GM21723 (cell line): ENCODE measurements around the gene XDH.

ENCODE experiments used
- ATAC-seq: cut with Tn5 transposase; IDR thresholded peaks from one replicate; pipeline ENCODE4 v1.9.1; 2021; ENCODE audit warnings: mild to moderate bottlenecking, moderate library complexity; ENCODE audit not compliant: unreplicated experiment

XDH gene

GRCh38 chr2:31287654-31288053, 126.9 kb downstream of the XDH start:
- no peak for ATAC-seq

- no peak for ATAC-seq
Measured at GRCh38 chr2:31286961-31287550, 127.5 kb downstream of the XDH start.

- no peak for ATAC-seq
Measured at GRCh38 chr2:31286230-31286629, 128.3 kb downstream of the XDH start.
